WI38 (cell line): ENCODE results near the gene UNC50.
A peak's percentile ranks its signal among the peaks of the same experiment; 100 is the strongest.

Experiments
- H3K4me3 ChIP-seq: 2 replicates; pipeline ENCODE4 v1.5.1; 2011; ENCODE audit warnings: low read depth, mild to moderate bottlenecking, control low read depth, low read length
- TF ChIP-seq, protein P1 (sequence below): IDR thresholded peaks from 2 replicates; pipeline ENCODE4 v1.5.1; 2012; ENCODE audit warnings: low read depth, mild to moderate bottlenecking, control low read depth, low read length

Gene UNC50

DNA sequence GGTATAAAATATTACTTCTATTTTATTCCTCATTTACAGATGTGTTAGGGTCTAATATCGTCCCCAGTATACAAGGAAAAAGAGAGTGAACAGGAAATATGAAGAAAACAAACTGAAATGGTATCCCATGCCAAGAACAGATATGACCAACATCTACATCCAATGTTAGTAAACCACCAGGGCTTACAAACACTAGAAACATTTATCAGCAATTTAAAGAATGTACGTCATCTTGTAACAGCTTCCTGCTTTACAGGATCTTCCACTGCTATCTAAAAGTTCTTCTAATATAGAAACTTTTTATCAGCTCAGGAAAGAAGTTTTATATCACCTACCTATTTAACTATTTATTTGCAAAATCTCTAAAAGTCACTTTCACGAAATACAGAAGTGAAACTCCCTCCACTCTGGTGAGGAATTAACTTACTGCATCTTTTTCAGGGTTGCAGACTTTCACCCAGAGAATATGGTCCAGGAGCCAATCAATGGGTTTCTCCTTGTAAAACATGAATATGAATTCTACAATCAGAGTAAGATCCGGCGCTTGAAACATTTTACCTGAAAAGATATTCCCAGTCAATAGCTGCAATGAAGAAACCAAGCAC is 35.2 kb downstream of the UNC50 start:
- TF ChIP-seq, protein P1, sequence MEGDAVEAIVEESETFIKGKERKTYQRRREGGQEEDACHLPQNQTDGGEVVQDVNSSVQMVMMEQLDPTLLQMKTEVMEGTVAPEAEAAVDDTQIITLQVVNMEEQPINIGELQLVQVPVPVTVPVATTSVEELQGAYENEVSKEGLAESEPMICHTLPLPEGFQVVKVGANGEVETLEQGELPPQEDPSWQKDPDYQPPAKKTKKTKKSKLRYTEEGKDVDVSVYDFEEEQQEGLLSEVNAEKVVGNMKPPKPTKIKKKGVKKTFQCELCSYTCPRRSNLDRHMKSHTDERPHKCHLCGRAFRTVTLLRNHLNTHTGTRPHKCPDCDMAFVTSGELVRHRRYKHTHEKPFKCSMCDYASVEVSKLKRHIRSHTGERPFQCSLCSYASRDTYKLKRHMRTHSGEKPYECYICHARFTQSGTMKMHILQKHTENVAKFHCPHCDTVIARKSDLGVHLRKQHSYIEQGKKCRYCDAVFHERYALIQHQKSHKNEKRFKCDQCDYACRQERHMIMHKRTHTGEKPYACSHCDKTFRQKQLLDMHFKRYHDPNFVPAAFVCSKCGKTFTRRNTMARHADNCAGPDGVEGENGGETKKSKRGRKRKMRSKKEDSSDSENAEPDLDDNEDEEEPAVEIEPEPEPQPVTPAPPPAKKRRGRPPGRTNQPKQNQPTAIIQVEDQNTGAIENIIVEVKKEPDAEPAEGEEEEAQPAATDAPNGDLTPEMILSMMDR, result no peak

DNA sequence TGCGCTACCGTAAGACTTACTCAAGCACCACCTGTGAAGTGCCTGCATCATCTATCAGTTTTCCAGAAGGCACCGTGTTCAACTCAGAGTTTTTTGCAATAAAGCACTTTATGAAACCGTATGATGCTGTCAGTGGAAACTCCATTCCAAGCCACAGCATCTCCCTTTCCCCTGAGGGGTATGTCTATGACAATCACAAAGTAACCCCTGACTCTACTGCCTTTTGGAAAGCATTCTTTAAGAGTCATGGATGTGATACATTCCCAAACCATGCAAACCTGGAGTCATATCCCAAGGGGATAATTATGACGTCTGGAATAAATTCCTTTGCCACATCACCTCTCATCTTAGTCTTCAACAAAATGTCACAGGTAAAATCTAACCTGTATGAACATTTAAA is 39.2 kb downstream of the UNC50 start:
- no peak overlapping the region for H3K4me3 ChIP-seq

More for the DNA sequence above, 35.2 kb downstream of the UNC50 start:
- no peak overlapping the region for H3K4me3 ChIP-seq

DNA sequence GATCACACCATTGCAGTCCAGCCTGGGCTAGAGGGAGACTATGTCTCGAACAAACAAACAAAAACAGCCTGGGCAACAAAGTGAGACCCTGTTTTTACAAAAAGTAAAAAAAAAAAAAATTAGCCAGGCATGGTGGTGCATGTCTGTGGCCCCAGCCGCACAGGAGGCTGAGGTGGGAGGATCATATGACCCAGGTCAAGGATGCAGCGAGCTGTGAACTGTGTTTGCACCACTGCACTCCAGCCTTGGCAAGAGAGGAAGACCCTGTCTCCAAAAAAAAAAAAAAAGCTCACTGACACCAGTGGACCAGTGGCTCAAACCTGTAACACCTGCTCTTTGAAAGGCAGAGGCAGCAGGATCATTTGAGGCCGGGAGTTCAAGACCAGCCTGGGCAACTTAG is 40.1 kb downstream of the UNC50 start:
- no peak overlapping the region for H3K4me3 ChIP-seq
- TF ChIP-seq, protein P1, result no peak

More for the DNA sequence above, 39.2 kb downstream of the UNC50 start:
- TF ChIP-seq, protein P1, result no peak

DNA sequence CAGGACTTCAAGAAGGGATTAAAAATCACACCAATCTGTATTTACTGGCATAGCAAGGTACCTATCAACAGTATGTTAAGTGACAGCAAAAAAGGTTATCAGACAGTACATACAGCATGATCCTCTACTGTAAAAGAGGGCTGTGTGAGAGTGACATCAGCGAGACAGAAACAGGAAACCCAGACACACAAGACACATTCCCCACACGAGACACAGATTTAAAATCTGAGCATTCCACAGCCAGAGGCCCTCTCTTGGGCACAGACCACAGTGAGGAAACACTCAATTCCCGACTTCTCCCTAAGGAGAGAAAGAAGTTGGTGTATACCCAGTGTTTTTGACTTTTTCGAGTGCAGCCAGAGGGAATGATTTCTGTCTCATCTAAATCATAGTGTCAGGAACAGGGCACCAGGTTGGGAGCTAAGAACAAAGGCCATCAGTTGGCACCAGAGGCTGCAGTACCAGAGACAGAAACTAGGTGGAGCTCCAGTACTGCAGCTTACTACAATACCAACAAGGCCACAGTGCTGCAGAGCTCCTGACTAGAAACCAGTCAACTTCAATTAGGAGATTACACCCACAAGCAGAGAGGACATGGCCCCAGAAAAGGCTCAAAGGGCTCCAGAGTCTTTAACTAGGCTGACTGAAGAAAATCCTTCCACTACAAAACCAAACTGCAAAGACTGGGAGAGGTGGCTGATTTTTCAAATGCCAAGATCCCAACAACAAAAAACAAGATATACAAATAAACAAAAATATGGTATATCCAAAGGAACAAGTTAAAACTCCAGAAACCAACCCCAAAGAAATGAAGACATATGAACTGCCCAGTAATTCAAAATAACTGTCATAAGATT is 41.0 kb downstream of the UNC50 start:
- TF ChIP-seq, protein P1, result peak; percentile 99
- no peak overlapping the region for H3K4me3 ChIP-seq

DNA sequence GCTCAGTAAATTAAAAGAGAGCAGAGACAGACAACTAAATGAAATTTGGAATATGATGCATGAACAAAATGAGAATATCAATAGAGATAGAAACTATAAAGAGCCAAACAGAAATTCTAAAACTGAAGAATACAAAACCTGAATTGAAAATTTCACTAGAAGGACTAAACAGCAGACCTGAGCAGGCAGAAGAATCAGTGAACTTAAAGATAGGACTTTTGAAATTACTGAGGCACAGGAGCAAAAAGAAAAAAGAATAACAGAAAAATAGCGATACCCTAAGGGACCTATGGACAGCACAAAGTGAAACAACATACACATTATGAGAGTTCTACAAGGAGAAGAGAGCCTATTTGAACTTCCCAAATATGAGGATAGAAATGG is 41.6 kb downstream of the UNC50 start:
- H3K4me3 ChIP-seq, result no peak overlapping the region
- TF ChIP-seq, protein P1, result no peak

DNA sequence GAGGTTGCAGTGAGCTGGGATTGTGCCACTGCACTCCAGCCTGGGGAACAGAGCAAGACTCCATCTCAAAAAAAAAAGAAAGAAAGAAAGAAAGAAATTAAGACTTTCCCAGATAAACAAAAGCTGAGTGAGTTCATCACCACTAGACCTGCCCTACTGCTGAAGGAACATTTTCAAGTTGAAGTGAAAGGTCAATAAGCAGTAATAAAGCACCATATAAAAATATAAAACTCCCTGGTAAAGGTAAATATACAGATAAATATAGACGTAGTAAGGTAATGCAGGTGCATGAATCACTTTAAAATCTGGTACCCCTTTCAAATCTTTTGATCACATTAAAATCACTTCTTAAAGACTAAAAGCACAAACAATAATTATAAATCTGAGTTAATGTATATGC is 42.6 kb downstream of the UNC50 start:
- no peak overlapping the region for H3K4me3 ChIP-seq
- TF ChIP-seq, protein P1, result no peak
